SK-N-SH (cell line): ENCODE results near the gene LCOR. TPM values are rescaled to one million over a fixed set of nuclear protein-coding genes. Genes with fewer than 3 reads are reported as not detected.

Experiments used
- CTCF ChIA-PET: fragments of 300-600, 350-600 bp; formaldehyde crosslinking; extraction: SDS; loops from one replicate; lab custom pipeline; 2021; lab: Yijun Ruan, JAX
- POLR2A ChIA-PET: fragments of 350-600 bp; sonication (Branson Sonifier 250); formaldehyde crosslinking; extraction: SDS; loops from one replicate; lab custom pipeline; 2020; ENCODE audit warnings: antibody characterized with exemption, inconsistent platforms; lab: Yijun Ruan, JAX
- DNase-seq: peaks from one replicate; pipeline ENCODE4 v3.0.0; 2012
- H2AFZ ChIP-seq: fragments of 200-600 bp; sonication (generic); 2 replicates; pipeline ENCODE4 v1.8.1; 2016; ENCODE audit warnings: antibody characterized with exemption, mild to moderate bottlenecking, low read depth
- H3F3A ChIP-seq: fragments of 200-600 bp; sonication (generic); replicated peaks from 2 replicates; pipeline ENCODE3; 2016; ENCODE audit warnings: antibody characterized with exemption, mild to moderate bottlenecking; ENCODE audit not compliant: insufficient read depth
- H3K27ac ChIP-seq, 2 experiments: fragments of 200-500 bp in 1 of 2; fragments of 200-600 bp in 1 of 2; sonication (Bioruptor generic) in 1 of 2; sonication (generic), shearing (Covaris generic) in 1 of 2; 2 replicates each; pipeline versions ENCODE4 v1.5.1 to v1.6.1; 2014 to 2016; ENCODE audit warnings: low read depth in 2 of 2, inconsistent platforms in 1 of 2, low read length in 1 of 2, mild to moderate bottlenecking in 1 of 2, mixed read lengths in 1 of 2
- H3K27me3 ChIP-seq: fragments of 200-600 bp; sonication (generic), shearing (Covaris generic); 2 replicates; pipeline ENCODE4 v1.6.1; 2016; ENCODE audit warnings: mixed run types; ENCODE audit not compliant: insufficient read depth
- H3K36me3 ChIP-seq, 2 experiments: fragments of 200-500 bp in 1 of 2; fragments of 200-600 bp in 1 of 2; sonication (Bioruptor generic) in 1 of 2; sonication (generic) in 1 of 2; replicated peaks in 1 of 2; 2 replicates each; pipeline versions ENCODE3 to v1.5.1; 2014 to 2016; ENCODE audit warnings: low read length in 1 of 2, mild to moderate bottlenecking in 1 of 2; ENCODE audit not compliant: insufficient read depth in 2 of 2, control insufficient read depth in 1 of 2
- H3K4me1 ChIP-seq, 2 experiments: fragments of 200-500 bp in 1 of 2; fragments of 200-600 bp in 1 of 2; sonication (Bioruptor generic) in 1 of 2; sonication (generic), shearing (Covaris generic) in 1 of 2; 2 replicates each; pipeline versions ENCODE4 v1.5.1 to v1.6.1; 2014 to 2016; ENCODE audit warnings: low read depth in 1 of 2, low read length in 1 of 2, mixed run types in 1 of 2; ENCODE audit not compliant: insufficient read depth in 2 of 2, control insufficient read depth in 1 of 2
- H3K4me2 ChIP-seq: fragments of 200-600 bp; sonication (generic), shearing (Covaris generic); 2 replicates; pipeline ENCODE4 v1.6.1; 2017; ENCODE audit warnings: mixed run types
- H3K4me3 ChIP-seq, 2 experiments: fragments of 200-500 bp in 1 of 2; fragments of 200-600 bp in 1 of 2; sonication (Bioruptor generic) in 1 of 2; sonication (generic), shearing (Covaris generic) in 1 of 2; 2 replicates each; pipeline versions ENCODE4 v1.5.1 to v1.8.1; 2014 to 2016; ENCODE audit warnings: low read depth in 2 of 2, inconsistent platforms in 1 of 2, low read length in 1 of 2, mild to moderate bottlenecking in 1 of 2, mixed read lengths in 1 of 2, moderate library complexity in 1 of 2
- H3K79me2 ChIP-seq: fragments of 200-600 bp; sonication (generic); 2 replicates; pipeline ENCODE4 v1.8.1; 2017; ENCODE audit warnings: mild to moderate bottlenecking; ENCODE audit not compliant: insufficient read depth
- H3K9ac ChIP-seq: fragments of 200-600 bp; sonication (generic); 2 replicates; pipeline ENCODE4 v1.6.1; 2017; ENCODE audit warnings: mixed run types
- H3K9me2 ChIP-seq: fragments of 200-600 bp; sonication (generic); 2 replicates; pipeline ENCODE4 v1.6.1; 2017; ENCODE audit warnings: mixed run types
- H3K9me3 ChIP-seq: fragments of 200-600 bp; sonication (generic); 2 replicates; pipeline ENCODE4 v1.6.1; 2017; ENCODE audit warnings: mixed run types, mild to moderate bottlenecking, moderate library complexity
- H4K20me1 ChIP-seq: fragments of 200-600 bp; sonication (generic); 2 replicates; pipeline ENCODE4 v1.6.1; 2017; ENCODE audit warnings: mild to moderate bottlenecking, mixed run types; ENCODE audit not compliant: insufficient read depth
- CHD2 ChIP-seq: fragments of 150-350 bp; IDR thresholded peaks from 2 replicates; pipeline ENCODE4 v1.6.1; 2018; ENCODE audit warnings: low read length; ENCODE audit not compliant: partially characterized antibody
- ELF1 ChIP-seq: IDR thresholded peaks from 2 replicates; pipeline ENCODE4 v1.4.0; 2012
- EP300 ChIP-seq, 2 experiments: IDR thresholded peaks; 2 replicates each; pipeline versions ENCODE4 v1.4.0 to v1.6.1; 2012; ENCODE audit warnings: borderline replicate concordance in 1 of 2, low read depth in 1 of 2, low read length in 1 of 2
- FOSL2 ChIP-seq: IDR thresholded peaks from 2 replicates; pipeline ENCODE4 v1.4.0; 2012; ENCODE audit warnings: low read depth, mild to moderate bottlenecking, moderate library complexity, borderline replicate concordance
- FOXJ3 ChIP-seq: sonication (generic); formaldehyde crosslinking; IDR thresholded peaks from 2 replicates; pipeline ENCODE4 v1.5.1; 2020; ENCODE audit warnings: mild to moderate bottlenecking, missing genetic modification reagents
- FOXM1 ChIP-seq: IDR thresholded peaks from 2 replicates; pipeline ENCODE4 v1.4.0; 2012; ENCODE audit warnings: low read depth, mild to moderate bottlenecking
- GABPA ChIP-seq: IDR thresholded peaks from 2 replicates; pipeline ENCODE4 v1.4.0; 2012; ENCODE audit warnings: low read depth, mild to moderate bottlenecking
- GATA2 ChIP-seq: sonication (generic); formaldehyde crosslinking; IDR thresholded peaks from 2 replicates; pipeline ENCODE4 v1.5.0; 2020; ENCODE audit warnings: mild to moderate bottlenecking, missing genetic modification reagents
- MEF2A ChIP-seq: IDR thresholded peaks from 2 replicates; pipeline ENCODE4 v1.4.0; 2012; ENCODE audit warnings: low read depth, borderline replicate concordance
- RFX5 ChIP-seq: IDR thresholded peaks from 2 replicates; pipeline ENCODE4 v1.6.1; 2012; ENCODE audit warnings: mild to moderate bottlenecking, improper control_type of control experiment, low read length
- TAF1 ChIP-seq: IDR thresholded peaks from 2 replicates; pipeline ENCODE4 v1.6.1; 2012; ENCODE audit warnings: low read depth, mild to moderate bottlenecking, low read length, moderate library complexity, borderline replicate concordance
- TCF12 ChIP-seq: IDR thresholded peaks from 2 replicates; pipeline ENCODE4 v1.4.0; 2012
- USF2 ChIP-seq: fragments of 150-350 bp; IDR thresholded peaks from 2 replicates; pipeline ENCODE4 v1.6.1; 2017; ENCODE audit warnings: antibody characterized with exemption, low read length, low read depth, borderline replicate concordance
- YY1 ChIP-seq: IDR thresholded peaks from 2 replicates; pipeline ENCODE4 v1.4.0; 2012; ENCODE audit warnings: low read depth, mild to moderate bottlenecking
- WGBS: methylation state at CpG from one replicate; pipeline ENCODE4 v1.1.6; 2017; ENCODE audit warnings: low lambda C conversion rate; 5-methylcytosine and 5-hydroxymethylcytosine counted together
- polyA plus RNA-seq, 3 experiments: library from polyadenylated mRNA; depleted of rRNA; stranded (reverse); fragments of >200 nt; gene quantifications; 2 replicates each; pipeline ENCODE4 v1.2.3, GENCODE V29; 2012
- TF ChIP-seq, protein P1 (sequence below): fragments of 200-600 bp; sonication (generic); IDR thresholded peaks from 2 replicates; pipeline ENCODE4 v1.6.1; 2017; ENCODE audit warnings: antibody characterized with exemption, mild to moderate bottlenecking, moderate library complexity
- TF ChIP-seq, protein P2 (sequence below): IDR thresholded peaks from 2 replicates; pipeline ENCODE4 v1.4.0; 2012; ENCODE audit warnings: low read depth, borderline replicate concordance

Gene LCOR
- polyA plus RNA-seq, 1 of the 3 experiments (the other 2 are of a cell fraction) = 1.9 TPM

- H3F3A ChIP-seq = no peaks in the 10 kb centered on the region
- H3K4me1 ChIP-seq = peaks cover 0 to under 1% of the 10 kb centered on the region in 2 experiments; a peak in 2 of 4 replicates
- peaks cover 100% of the 10 kb centered on the region for H3K79me2 ChIP-seq
- no peaks in the 10 kb centered on the region for H3K9me2 ChIP-seq
- no peaks in the 10 kb centered on the region for H3K27me3 ChIP-seq
- H3K9me3 ChIP-seq = no peaks in the 10 kb centered on the region
- POLR2A ChIA-PET = no interaction called here
- CTCF ChIA-PET = no interaction called here
- WGBS = 100% methylated on average over 1 of the region's 1 CpG
- peaks cover 49% of the 10 kb centered on the region for H4K20me1 ChIP-seq
- H3K4me3 ChIP-seq = no peak overlapping the region
- H3K4me2 ChIP-seq = no peak overlapping the region
- H3K36me3 ChIP-seq = peaks cover 0 to 39% of the 10 kb centered on the region in 2 experiments
- H2AFZ ChIP-seq = no peak overlapping the region
- no peak for TF ChIP-seq USF2
- TF ChIP-seq RFX5 = no peak
- TF ChIP-seq EP300 (IDR thresholded peaks at IDR 0.05; ENCODE audit: borderline replicate concordance in 1 of 2, low read depth in 1 of 2, low read length in 1 of 2) = no peak
- TF ChIP-seq GATA2 (CRISPR knock-in tag) = no peak
- no peak for TF ChIP-seq ELF1
- TF ChIP-seq GABPA = no peak
- TF ChIP-seq FOXM1 = no peak
- TF ChIP-seq, protein P1, sequence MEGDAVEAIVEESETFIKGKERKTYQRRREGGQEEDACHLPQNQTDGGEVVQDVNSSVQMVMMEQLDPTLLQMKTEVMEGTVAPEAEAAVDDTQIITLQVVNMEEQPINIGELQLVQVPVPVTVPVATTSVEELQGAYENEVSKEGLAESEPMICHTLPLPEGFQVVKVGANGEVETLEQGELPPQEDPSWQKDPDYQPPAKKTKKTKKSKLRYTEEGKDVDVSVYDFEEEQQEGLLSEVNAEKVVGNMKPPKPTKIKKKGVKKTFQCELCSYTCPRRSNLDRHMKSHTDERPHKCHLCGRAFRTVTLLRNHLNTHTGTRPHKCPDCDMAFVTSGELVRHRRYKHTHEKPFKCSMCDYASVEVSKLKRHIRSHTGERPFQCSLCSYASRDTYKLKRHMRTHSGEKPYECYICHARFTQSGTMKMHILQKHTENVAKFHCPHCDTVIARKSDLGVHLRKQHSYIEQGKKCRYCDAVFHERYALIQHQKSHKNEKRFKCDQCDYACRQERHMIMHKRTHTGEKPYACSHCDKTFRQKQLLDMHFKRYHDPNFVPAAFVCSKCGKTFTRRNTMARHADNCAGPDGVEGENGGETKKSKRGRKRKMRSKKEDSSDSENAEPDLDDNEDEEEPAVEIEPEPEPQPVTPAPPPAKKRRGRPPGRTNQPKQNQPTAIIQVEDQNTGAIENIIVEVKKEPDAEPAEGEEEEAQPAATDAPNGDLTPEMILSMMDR = no peak
- no peak for TF ChIP-seq YY1
- no peak for TF ChIP-seq TCF12
- TF ChIP-seq FOSL2 = no peak
- no peak for TF ChIP-seq FOXJ3
- TF ChIP-seq TAF1 = no peak
- TF ChIP-seq, protein P2, sequence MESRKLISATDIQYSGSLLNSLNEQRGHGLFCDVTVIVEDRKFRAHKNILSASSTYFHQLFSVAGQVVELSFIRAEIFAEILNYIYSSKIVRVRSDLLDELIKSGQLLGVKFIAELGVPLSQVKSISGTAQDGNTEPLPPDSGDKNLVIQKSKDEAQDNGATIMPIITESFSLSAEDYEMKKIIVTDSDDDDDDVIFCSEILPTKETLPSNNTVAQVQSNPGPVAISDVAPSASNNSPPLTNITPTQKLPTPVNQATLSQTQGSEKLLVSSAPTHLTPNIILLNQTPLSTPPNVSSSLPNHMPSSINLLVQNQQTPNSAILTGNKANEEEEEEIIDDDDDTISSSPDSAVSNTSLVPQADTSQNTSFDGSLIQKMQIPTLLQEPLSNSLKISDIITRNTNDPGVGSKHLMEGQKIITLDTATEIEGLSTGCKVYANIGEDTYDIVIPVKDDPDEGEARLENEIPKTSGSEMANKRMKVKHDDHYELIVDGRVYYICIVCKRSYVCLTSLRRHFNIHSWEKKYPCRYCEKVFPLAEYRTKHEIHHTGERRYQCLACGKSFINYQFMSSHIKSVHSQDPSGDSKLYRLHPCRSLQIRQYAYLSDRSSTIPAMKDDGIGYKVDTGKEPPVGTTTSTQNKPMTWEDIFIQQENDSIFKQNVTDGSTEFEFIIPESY = no peak
- no peak for TF ChIP-seq CHD2
- no peak for TF ChIP-seq MEF2A
- no peak for DNase-seq
- H3K9ac ChIP-seq = no peak overlapping the region
- H3K27ac ChIP-seq = no peak overlapping the region
Observed at GRCh38 chr10:96890172-96890513, 58.0 kb downstream of the LCOR start.
